HEK293 (cell line): ENCODE measurements around the gene TCAP.

Experiments
- CTCF ChIA-PET: fragments of 350-600 bp; formaldehyde crosslinking; extraction: SDS; loops from one replicate; lab custom pipeline; 2021; ENCODE audit warnings: antibody characterized with exemption; lab: Yijun Ruan, JAX
- POLR2A ChIA-PET: fragments of 300-600 bp; formaldehyde crosslinking; extraction: SDS; loops from one replicate; lab custom pipeline; 2020; ENCODE audit warnings: antibody characterized with exemption, inconsistent platforms; lab: Yijun Ruan, JAX
- H3K27ac ChIP-seq: fragments of 200-500 bp; sonication (Bioruptor generic); 2 replicates; pipeline ENCODE4 v1.5.1; 2014; ENCODE audit warnings: low read depth, low read length, control low read depth, inconsistent platforms; ENCODE audit errors: extremely low read depth
- H3K36me3 ChIP-seq, 2 experiments: fragments of 200-500 bp in 1 of 2; sonication (Bioruptor generic) in 1 of 2; 1 replicate in 1 of 2; 2 replicates in 1 of 2; pipeline ENCODE4 v1.5.1; 2014 to 2017; ENCODE audit warnings: inconsistent platforms in 2 of 2, low read length in 2 of 2; ENCODE audit not compliant: control insufficient read depth in 2 of 2, insufficient read depth in 1 of 2
- H3K4me1 ChIP-seq: fragments of 200-500 bp; sonication (Bioruptor generic); 2 replicates; pipeline ENCODE4 v1.5.1; 2014; ENCODE audit warnings: mild to moderate bottlenecking, low read length, inconsistent platforms; ENCODE audit not compliant: control insufficient read depth, insufficient read depth
- H3K4me3 ChIP-seq: 2 replicates; pipeline ENCODE4 v1.5.1; 2011; ENCODE audit warnings: low read depth, mild to moderate bottlenecking, control low read depth, low read length, moderate library complexity
- H3K9me3 ChIP-seq: fragments of 200-500 bp; sonication (Bioruptor generic); 2 replicates; pipeline ENCODE4 v1.5.1; 2014; ENCODE audit warnings: low read depth, low read length, inconsistent platforms; ENCODE audit not compliant: control insufficient read depth, insufficient read depth
- CTCF ChIP-seq: fragments of 450-650 bp; formaldehyde crosslinking; IDR thresholded peaks from 2 replicates; pipeline ENCODE4 v1.5.1; 2016; ENCODE audit warnings: missing biosample characterization, missing genetic modification characterization
- PRDM10 ChIP-seq: fragments of 450-650 bp; formaldehyde crosslinking; IDR thresholded peaks from 2 replicates; pipeline ENCODE4 v1.5.1; 2016; ENCODE audit warnings: missing biosample characterization, missing genetic modification characterization
- RBAK ChIP-seq: fragments of 450-650 bp; formaldehyde crosslinking; IDR thresholded peaks from 2 replicates; pipeline ENCODE4 v1.5.1; 2016; ENCODE audit warnings: missing biosample characterization, missing genetic modification characterization
- ZBTB48 ChIP-seq: fragments of 450-650 bp; formaldehyde crosslinking; IDR thresholded peaks from 2 replicates; pipeline ENCODE4 v1.5.1; 2016; ENCODE audit warnings: missing biosample characterization, missing genetic modification characterization
- ZFP3 ChIP-seq: fragments of 450-650 bp; formaldehyde crosslinking; IDR thresholded peaks from 2 replicates; pipeline ENCODE4 v1.5.1; 2016; ENCODE audit warnings: low read depth, missing biosample characterization, missing genetic modification characterization
- ZNF19 ChIP-seq: fragments of 450-650 bp; formaldehyde crosslinking; IDR thresholded peaks from 2 replicates; pipeline ENCODE4; 2016; ENCODE audit warnings: missing biosample characterization, missing genetic modification characterization, low read depth
- ZNF24 ChIP-seq: fragments of 450-650 bp; formaldehyde crosslinking; IDR thresholded peaks from 2 replicates; pipeline ENCODE4 v1.5.1; 2016; ENCODE audit warnings: missing biosample characterization, missing genetic modification characterization
- ZNF248 ChIP-seq: fragments of 450-650 bp; formaldehyde crosslinking; IDR thresholded peaks from 2 replicates; pipeline ENCODE4 v1.5.1; 2017; ENCODE audit warnings: missing biosample characterization, missing genetic modification characterization
- ZNF362 ChIP-seq: fragments of 450-650 bp; formaldehyde crosslinking; IDR thresholded peaks from 2 replicates; pipeline ENCODE4 v1.5.1; 2016; ENCODE audit warnings: missing biosample characterization, missing genetic modification characterization
- ZNF488 ChIP-seq: fragments of 450-650 bp; formaldehyde crosslinking; IDR thresholded peaks from 2 replicates; pipeline ENCODE4 v1.5.1; 2016; ENCODE audit warnings: missing biosample characterization, missing genetic modification characterization
- ZNF501 ChIP-seq: fragments of 450-650 bp; formaldehyde crosslinking; IDR thresholded peaks from 2 replicates; pipeline ENCODE4 v1.5.1; 2016; ENCODE audit warnings: missing biosample characterization, missing genetic modification characterization
- ZNF645 ChIP-seq: fragments of 450-650 bp; formaldehyde crosslinking; IDR thresholded peaks from 2 replicates; pipeline ENCODE4; 2016; ENCODE audit warnings: missing biosample characterization, missing genetic modification characterization
- TF ChIP-seq, protein P1 (sequence below): fragments of 450-650 bp; formaldehyde crosslinking; IDR thresholded peaks from 2 replicates; pipeline ENCODE4 v1.5.1; 2016; ENCODE audit warnings: missing biosample characterization, missing genetic modification characterization, borderline replicate concordance

The TCAP gene

DNA sequence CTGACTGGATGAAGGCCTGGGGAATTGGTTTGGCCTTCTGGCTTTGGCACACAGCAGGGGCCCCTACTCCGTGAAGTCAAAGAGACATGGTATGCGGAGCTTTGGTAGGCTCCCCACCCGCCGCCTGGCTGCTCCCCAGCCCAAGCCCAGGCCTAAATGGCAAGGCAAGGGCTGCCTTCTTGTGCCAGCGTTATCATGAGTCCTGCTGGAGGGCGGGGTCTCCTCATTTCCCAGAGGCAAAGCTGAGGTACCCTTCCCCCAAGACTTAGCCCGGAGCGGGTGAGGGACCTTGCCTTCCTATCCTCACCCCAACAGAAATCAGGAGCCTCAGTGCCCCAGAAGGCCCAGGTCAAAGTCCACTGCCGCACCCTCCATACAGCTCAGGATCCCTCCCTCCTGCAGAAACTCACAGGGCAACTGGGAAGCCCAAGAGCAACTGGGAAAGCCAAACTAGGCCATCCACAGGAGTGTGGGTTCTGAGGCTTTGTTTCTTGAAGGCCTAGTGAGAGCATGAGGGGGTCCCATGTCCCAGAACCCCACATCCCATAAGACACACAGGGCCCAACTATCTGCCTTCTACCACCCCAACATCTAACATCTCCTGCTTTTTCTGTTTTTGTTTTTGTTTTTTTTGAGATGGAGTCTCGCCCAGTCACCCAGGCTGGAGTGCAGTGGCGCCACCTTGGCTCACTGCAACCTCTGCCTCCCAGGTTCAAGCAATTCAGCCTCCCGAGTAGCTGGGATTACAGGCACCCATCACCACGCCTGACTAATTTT, 13.4 kb downstream of the TCAP start:
- Histone ChIP-seq H3K9me3 (no peaks in the 10 kb centered on the region), H3K36me3 (peaks cover 0 to 3% of the 10 kb centered on the region in 2 experiments; a peak in 2 of 3 replicates)
- POLR2A ChIA-PET: interaction anchor here (0.6 to 1.7 kb wide), 4 partner anchors 9 to 21 kb away, joined by 3 to 4 read pairs (median 4); partner anchors contain the start of genes ERBB2 and PGAP3
- TF ChIP-seq ZNF24 (tag by site-specific recombination) (no peak), CTCF (tag by site-specific recombination) (peak; percentile 60; the same call in 1 of the 2 replicates), ZNF362 (no peak), ZNF19 (tag by site-specific recombination) (no peak)
- TF ChIP-seq, all 188 proteins: peak for 1
- peaks cover 17% of the 10 kb centered on the region for H3K4me1 ChIP-seq
- CTCF ChIA-PET: interaction anchor here (0.5 to 4.4 kb wide), 11 partner anchors 10 to 76 kb away, joined by 3 to 22 read pairs (median 4); partner anchors contain the start of genes PGAP3 and PNMT
- no peak overlapping the region for H3K4me3 ChIP-seq
- H3K27ac ChIP-seq: no peak overlapping the region

DNA sequence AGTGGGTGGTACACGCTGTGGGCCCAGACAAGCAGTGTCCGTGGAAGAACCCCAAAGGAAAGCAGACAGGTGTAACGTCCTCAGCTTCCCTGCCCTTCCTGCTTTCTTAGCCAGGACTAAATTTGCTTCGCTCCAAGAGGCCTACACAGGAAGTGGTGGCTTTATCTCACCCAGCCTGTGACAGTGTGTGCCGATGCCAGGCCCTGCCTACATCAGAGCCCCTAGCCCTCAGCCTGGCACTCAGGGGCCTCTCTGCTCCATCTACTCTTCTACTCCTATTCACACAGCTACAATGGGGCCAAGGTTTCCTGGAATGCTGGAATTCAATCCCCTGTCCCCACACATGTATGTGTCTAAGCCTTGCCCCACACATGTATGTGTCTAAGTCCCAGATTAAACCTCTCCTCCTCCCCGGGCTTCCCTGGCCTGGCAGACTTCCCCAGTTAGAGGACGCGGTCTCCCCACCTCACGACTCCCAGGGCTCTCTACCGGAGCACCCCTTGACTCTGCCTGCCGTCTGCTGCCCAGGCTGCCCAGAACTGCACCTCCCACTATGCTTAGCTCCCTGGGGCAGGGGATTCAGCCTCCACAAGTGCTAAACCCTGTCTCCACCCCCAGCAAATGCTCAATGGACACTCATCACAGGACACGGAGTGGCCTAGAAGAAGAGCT, 14.5 kb downstream of the TCAP start:
- ChIA-PET CTCF (interaction anchor here (0.6 to 4.4 kb wide), 9 partner anchors 7 to 132 kb away, joined by 3 to 22 read pairs (median 5); partner anchors contain the start of gene PNMT), POLR2A (interaction anchor here (0.6 to 1.7 kb wide), 2 partner anchors 8 to 13 kb away, joined by 3 to 4 read pairs; partner anchors contain the start of gene PGAP3)
- TF ChIP-seq PRDM10 (no peak), ZNF488 (tag by site-specific recombination) (no peak), ZNF248 (no peak), RBAK (tag by site-specific recombination) (no peak), ZFP3 (tag by site-specific recombination) (no peak), ZNF645 (tag by site-specific recombination) (no peak), ZBTB48 (tag by site-specific recombination) (no peak), ZNF501 (no peak)
- TF ChIP-seq, protein P1, sequence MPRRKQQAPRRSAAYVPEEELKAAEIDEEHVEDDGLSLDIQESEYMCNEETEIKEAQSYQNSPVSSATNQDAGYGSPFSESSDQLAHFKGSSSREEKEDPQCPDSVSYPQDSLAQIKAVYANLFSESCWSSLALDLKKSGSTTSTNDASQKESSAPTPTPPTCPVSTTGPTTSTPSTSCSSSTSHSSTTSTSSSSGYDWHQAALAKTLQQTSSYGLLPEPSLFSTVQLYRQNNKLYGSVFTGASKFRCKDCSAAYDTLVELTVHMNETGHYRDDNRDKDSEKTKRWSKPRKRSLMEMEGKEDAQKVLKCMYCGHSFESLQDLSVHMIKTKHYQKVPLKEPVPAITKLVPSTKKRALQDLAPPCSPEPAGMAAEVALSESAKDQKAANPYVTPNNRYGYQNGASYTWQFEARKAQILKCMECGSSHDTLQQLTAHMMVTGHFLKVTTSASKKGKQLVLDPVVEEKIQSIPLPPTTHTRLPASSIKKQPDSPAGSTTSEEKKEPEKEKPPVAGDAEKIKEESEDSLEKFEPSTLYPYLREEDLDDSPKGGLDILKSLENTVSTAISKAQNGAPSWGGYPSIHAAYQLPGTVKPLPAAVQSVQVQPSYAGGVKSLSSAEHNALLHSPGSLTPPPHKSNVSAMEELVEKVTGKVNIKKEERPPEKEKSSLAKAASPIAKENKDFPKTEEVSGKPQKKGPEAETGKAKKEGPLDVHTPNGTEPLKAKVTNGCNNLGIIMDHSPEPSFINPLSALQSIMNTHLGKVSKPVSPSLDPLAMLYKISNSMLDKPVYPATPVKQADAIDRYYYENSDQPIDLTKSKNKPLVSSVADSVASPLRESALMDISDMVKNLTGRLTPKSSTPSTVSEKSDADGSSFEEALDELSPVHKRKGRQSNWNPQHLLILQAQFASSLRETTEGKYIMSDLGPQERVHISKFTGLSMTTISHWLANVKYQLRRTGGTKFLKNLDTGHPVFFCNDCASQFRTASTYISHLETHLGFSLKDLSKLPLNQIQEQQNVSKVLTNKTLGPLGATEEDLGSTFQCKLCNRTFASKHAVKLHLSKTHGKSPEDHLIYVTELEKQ (tag by site-specific recombination): no peak
- Histone ChIP-seq H3K4me1 (peaks cover 16% of the 10 kb centered on the region), H3K27ac (no peak overlapping the region), H3K36me3 (peaks cover 0 to 3% of the 10 kb centered on the region in 2 experiments; a peak in 2 of 3 replicates), H3K4me3 (no peak overlapping the region), H3K9me3 (no peaks in the 10 kb centered on the region)
